Activated CD8-positive, alpha-beta memory T cell treated with anti-CD3 and anti-CD28 coated beads, Interleukin-2, amount 50 U/mL, for 1 hour (primary cell): ENCODE data around the gene CCDC188.

Source experiments
- DNase-seq: peaks from one replicate; pipeline ENCODE4 v3.0.0-alpha.2; 2020; ENCODE audit errors: extremely low read depth

Gene CCDC188

GRCh38 chr22:20148414-20148813, 2.4 kb downstream of the CCDC188 start:
- no peak for DNase-seq

GRCh38 chr22:20147237-20147988, 3.4 kb downstream of the CCDC188 start:
- DNase-seq: no peak

GRCh38 chr22:20146777-20147176, 4.1 kb downstream of the CCDC188 start:
- no peak for DNase-seq

GRCh38 chr22:20145832-20146223, 5.0 kb downstream of the CCDC188 start:
- DNase-seq: no peak

- DNase-seq: no peak
Measured at GRCh38 chr22:20145206-20145831, 5.5 kb downstream of the CCDC188 start.

- no peak for DNase-seq
Measured at GRCh38 chr22:20143883-20144665, 6.8 kb downstream of the CCDC188 start.

- DNase-seq: no peak
Measured at GRCh38 chr22:20142711-20143621, 7.9 kb downstream of the CCDC188 start.

GRCh38 chr22:20141186-20142077, 9.4 kb downstream of the CCDC188 start:
- DNase-seq: no peak

GRCh38 chr22:20140521-20140964, 10.3 kb downstream of the CCDC188 start:
- no peak for DNase-seq

GRCh38 chr22:20140107-20140445, 10.8 kb downstream of the CCDC188 start:
- DNase-seq: no peak

GRCh38 chr22:20139391-20140106, 11.3 kb downstream of the CCDC188 start:
- no peak for DNase-seq

- no peak for DNase-seq
Measured at GRCh38 chr22:20138868-20139267, 12.0 kb downstream of the CCDC188 start.

- no peak for DNase-seq
Measured at GRCh38 chr22:20138417-20138738, 12.5 kb downstream of the CCDC188 start.

GRCh38 chr22:20137671-20138416, 13.0 kb downstream of the CCDC188 start:
- no peak for DNase-seq

GRCh38 chr22:20137113-20137512, 13.7 kb downstream of the CCDC188 start:
- no peak for DNase-seq

- no peak for DNase-seq
Measured at GRCh38 chr22:20136603-20136873, 14.3 kb downstream of the CCDC188 start.

GRCh38 chr22:20135806-20136602, 14.9 kb downstream of the CCDC188 start:
- DNase-seq: no peak

GRCh38 chr22:20135265-20135664, 15.6 kb downstream of the CCDC188 start:
- DNase-seq: no peak
